Stimulated activated CD4-positive, alpha-beta T cell treated with anti-CD3 and anti-CD28 coated beads, Interleukin-15, amount 100 ng/mL, for 48 hours (primary cell): Measurements from ENCODE around the gene ATG9B.

Source experiments
- DNase-seq, 2 donors: peaks; one replicate each; pipeline ENCODE4 v3.0.0-alpha.2; 2020; ENCODE audit warnings: low read depth in 2 of 2

ATG9B gene

DNA sequence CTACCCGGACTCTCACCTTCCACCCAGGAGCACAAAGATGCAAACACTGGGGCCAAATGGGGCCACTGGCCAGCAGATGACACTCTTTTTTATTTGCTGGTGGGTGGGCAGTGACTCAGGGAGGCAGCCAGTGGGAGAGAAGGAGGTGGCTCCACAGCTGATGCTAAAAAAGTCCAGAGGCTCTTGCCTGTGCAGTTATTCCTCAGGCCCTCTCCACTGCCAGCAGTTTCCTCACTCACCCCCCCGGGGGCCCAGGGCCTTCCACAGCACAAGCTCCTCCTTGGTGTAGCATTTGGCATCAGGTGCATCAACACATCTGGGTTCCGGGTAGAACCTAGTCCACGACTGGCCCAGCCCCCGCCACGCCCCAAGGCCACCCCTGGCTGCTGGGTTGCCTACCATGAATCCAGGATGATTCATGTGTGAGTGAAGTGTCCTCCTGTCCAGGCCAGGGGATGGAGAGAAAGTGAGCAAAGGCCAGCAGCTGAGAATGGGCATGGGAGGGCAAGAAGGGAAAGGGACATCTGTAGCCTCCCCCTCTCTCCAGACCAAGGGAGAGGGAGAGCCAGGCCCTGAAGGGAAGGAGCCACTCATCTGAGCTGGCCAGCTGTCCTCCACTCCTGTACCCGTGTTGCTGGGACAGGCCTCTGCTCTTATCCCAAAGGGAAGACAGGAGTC, 44.4 kb downstream of the ATG9B start:
- DNase-seq, result no peak

DNA sequence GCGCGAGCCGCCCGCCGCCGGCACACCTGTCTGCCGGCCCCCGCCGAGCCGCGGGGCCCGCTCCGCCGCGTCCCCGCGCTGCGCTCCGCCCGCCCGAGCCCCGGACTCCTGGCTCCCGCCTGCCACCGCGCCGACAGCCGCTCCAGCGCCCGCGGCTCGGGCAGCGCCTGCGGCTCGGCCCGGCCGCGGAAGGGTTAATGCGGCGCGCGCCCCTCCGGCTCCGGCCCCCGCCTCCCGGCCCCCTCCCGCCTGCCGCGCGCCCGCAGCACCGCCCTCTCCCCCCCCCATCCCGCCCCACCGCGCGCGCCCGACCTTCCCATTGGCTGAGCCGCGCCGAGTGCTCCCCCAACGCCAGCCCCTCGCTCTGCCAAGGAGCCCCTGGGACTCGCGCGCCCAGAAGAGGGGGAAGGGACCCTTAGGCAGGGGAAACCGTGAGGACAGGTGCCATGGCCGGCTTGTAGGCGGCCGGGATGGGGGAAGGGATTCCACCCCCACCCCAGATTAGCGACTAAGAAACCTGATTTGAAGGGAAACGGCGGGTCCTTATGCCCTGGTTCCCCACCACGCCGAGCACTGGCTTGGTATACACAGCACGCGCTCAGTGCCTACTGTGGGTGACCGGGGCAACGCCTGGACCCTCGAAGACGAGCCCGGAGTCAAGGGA, 46.0 kb downstream of the ATG9B start, which contains the start of gene KCNH2:
Gene KCNH2 (minus strand): TSS at position 196 of the 664 bp plus-strand sequence. CDS start 408 bp downstream, outside the sequence.
- no peak for DNase-seq

DNA sequence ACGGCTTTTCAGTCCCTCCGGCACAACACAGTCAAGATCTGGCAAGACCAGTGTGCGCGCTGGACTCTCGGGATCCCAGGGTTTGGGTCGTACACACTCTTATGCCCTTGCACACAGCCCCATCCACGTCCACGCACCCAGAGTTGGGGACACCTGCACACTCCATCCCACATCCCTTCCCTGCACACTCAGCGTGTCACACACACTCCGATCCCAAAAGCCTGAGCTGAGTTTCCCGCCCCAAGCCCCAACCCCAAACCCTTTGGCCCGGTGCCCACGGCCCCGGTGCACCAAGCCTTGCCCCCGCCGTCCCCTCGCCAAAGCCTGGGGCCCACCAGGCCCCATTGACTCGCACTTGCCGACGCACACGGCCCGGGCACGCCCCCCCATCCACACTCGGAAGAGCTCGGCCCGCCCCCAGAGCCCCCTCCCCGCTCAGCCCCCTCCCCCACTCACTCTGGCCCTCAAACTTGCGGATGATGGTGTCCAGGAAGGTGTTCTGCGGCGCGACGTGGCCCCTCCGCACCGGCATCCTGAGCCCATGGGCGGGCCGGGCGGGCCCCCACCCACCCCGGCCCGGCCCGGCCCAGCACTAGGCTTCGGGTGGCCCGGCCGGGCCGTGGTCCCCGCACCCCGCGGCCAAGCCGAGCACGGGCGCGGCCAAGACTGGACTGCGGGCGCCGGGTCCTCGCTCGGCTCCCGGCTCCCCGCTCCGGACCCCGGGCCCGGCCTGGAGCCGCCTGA, 46.7 kb downstream of the ATG9B start:
- no peak for DNase-seq

DNA sequence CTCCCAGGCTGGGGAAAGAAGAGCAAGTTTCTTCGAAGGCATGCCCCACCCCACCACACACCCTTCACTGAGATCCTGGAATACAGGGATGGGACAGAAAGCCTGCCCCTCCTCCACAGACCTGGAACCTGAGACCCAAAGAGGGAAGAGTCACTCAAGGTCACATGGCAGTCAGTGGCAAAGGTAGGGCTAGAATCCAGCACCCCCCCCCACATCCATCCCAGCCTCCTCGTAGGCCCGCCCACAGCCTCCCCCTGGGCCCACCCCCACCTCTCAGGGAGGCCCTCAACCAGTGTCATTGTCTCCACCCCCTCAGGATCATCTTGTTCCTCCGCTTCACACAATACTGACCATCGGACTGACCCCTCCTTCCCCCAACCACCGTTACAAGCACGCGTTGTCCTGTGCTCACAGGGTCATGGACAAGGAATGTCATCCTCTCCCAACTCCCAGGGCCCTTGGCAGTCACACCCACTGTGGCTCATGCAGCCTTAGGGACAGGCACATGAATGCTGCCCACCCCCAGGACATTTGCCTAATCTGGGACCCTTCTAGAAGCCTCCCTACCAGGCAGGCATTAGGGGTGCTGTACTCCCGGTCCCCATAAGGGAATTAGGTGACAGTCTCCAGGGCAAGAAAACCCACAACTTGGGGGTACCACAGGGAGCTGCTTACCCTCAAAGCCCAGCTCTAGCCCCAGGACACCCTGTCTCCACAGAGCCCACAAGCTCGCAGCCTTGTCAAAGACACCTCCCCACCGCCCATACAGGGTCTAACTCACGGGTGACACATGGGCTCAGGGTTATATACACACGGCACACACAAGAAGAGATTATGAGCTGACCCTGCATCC, 47.5 kb downstream of the ATG9B start:
- no peak for DNase-seq

DNA sequence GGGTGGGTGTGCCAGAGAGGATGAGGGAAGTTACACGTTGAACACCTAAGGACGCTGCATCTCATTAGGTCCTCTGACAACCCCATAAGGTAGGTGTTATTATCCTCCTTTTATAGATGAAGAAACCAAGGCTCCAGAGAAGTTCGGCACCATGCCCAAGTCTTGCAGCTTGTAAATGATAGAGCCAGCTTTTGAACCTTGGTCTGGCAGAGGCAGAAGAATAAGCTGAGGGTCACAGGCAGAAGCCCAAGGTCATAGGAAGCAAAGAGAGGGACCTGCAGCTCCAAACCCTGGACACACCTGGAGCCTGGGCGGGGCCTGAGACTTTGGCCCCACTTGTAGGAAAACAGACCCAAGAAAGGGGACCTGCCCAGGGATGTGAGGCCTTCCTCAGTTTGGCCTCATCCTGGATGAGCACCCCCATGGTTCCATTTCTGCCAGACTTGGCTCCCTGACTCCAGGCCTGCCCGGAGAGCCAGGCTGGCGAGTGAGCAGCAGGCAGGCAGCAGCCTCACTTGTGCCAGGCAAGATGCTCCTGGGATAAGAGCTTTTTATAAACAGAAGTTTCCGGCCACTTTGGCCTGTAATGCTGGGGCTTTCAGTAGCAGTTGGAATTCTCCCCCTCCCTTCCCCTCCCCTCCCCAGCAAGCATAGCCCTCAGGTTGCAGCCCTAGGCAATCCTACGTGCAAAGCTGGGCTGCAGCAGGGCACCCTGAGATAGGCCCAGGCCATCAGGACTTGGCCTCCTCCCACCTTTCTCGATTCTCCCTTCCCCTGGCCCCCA, 48.6 kb downstream of the ATG9B start:
- DNase-seq, result no peak

DNA sequence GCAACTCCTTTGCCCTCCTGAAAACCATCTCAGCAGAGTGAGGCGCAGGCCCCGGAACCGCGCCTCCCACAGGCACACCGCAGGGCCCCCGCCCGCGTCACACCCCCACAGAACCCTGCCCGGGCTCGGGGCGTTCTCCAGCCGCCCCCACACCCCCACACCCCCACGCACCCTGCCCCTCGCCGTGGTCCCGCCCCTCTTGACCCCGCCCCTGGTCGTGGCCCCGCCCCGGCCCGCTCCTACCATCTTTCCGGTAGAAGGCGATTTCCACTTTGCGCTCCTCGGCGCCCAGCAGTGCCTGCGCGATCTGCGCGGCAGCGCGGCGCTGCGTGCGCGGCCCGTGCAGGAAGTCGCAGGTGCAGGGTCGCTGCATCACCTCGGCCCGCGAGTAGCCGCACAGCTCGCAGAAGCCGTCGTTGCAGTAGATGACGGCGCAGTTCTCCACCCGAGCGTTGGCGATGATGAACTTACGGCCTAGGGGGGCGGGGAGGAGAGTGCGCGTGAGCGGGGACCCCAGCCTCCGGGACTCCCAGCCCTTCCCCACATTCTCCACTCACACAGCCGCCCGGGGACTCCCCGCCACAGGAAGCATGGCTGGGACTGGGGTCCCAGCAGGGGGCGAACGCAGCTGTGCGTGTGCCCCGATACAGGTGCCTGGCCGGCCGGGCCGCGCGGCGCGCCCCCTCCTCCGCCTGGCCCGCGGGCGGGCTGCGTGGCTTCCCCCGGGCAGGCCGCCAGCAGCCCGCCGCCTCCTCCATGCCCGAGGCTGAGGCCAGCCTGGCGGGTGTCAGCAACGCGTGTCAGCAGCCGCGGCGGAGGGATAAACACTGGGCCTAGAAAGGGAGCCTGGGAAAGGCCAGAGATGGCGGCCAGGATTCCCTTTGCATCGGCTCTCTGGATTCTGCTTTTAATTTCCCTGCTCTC, 49.6 kb downstream of the ATG9B start:
- peak; percentile 39 to 71 for DNase-seq

DNA sequence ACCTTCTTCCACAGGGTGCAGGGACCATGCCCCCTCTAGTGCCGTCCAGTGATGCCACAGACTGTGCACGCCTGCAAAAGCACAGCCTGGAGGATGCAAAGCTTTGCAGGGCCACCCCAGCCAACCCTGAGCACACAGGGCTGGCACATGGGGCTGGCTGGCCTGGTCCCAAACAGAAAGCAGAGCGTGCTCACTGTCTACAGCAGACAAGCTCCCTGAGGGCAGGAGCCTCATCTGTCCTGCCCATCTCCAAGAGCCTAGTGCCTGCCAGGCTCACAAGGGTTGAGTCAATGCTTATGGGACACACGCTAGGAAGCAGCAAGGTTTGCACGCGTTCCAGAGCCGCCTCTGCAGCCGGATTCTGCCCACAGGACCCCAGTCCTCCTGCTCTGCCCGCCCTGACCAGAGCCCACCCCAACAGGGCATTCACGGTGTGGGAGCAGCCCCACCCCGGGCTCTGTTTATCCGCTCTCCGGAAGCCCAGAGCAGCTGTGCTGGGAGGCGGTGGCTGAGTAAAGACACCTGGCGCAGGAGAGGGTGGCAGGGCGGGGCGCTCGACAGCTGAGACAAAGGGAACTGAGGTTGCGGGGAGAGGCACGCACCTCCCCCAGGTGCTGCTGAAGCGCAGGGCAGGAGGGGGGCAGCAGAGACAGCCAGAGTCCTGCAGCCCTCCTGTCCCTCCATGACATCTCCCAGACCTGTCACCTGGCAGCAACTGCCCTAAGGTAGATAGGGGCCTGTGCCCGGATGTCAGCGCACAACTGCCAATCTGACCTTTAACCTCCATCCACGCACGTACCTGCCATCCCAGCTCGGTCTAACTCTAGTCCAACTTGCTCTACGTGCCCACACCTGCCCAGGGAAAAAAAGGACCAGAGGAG, 50.5 kb downstream of the ATG9B start:
- no peak for DNase-seq

DNA sequence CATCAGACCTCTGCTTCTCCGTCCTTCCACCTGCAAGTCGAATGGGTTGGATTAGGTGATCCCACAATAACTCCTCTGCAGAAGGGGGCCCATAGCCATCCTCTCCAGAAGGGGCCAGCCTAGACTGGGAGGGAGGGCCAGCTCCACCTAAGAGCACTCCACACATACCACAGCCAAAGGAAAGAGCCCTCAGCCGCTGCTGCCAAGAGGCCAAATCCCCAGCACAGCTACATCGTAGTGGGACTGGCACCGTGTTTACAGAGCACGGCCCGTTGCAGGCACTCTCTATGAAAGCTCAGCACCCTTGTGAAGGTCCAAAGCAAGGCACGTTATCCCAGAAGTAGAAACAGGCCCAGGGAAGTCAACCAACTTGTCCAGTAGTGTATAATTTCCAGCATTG, 51.6 kb downstream of the ATG9B start:
- DNase-seq, result no peak

DNA sequence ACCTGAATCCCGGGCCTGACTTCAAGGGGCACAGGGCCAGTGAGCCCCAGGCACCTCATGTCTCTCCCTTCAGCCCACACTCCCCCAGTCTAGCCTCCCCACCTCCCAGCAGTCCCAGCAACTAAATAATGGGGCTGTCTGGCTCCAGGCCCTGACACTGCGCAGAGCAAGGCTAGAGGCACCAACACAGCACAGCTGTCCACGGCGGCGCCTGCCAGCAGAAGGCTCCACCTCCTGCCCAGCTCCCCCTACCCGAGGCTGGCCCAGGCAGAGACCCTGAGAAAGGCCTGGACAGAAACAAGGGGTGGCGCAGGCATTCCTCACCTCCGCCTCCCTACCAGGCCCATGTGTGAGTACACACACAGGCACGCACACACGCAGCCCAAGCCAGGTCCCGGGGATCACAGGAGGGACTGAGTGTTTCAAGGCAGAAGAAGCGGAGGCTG, 52.2 kb downstream of the ATG9B start:
- no peak for DNase-seq

DNA sequence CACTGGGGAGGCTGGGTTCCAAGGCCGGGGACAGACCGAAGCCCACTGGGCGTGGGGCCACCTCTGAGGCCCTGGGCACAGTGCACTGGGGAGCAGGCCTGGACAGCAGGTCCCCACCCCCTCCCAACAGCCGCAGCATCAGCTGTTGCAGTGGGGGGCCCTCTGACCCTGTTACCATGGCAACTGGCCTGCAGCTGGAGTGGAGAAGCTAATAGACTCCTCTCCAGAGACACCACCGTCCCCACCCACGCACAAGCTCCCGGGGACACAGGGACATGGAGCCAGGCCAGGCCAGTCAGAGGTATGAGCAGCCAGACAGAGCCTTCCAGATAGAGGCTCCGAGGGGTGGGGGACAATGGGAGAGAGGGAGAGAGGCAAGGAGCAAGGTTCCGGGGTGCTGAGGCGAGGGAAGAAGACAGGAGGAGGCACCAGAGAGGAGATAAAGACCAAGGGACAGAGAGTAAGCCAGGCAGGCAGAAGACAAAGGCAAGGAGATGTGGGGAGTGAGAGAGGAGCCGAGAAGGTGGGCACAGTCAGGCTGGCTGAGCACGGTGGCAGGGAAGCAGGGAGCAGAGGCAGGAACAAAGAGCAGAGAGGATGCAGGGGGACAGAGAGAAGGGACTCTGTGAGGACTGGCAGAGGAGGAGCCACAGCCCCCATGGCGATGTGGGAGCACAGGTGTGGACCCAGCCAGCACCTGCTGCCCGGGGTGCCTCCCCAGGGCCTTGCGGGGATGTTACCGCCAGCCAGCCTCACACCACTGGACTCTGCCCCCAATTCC, 52.9 kb downstream of the ATG9B start:
- no peak for DNase-seq

DNA sequence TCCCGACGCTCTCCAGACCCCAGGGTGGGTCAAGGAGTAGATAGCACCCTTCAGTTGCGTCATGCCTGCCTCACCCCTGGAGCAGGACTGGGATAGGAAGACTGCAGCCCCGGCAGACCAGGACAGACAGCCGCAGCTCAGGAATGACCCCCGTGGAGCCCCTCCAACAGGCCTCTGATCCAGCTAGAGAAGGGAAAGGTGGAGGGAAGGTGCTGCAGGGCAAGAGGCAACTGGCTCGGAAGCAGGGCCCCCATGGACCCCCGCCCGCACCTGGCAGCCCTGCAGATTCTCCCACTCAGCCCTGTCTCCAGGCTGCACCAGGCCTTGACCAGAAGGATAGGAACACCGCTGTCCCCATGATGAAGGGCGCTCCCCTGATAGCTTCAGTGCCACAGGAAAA, 53.9 kb downstream of the ATG9B start:
- DNase-seq, result no peak

DNA sequence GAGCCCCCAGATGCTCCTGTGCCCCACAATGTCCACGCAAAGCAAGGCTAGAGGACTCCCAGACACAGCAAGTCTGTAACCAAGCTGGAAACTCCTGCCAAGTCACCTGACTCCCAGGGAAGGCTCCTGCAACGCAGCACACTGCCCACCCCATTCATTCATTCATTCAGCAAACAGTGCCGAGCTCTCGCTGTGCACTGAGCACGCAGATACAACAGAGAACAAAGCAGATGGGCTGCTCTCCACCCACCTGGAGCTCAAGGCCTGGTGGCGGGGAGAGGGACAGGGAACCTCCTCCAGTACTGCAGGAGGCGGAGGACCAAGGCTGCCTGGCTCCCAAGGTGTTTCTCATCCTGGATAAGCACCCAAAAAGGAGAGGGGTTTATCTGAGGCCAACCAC, 54.8 kb downstream of the ATG9B start:
- DNase-seq, result no peak

DNA sequence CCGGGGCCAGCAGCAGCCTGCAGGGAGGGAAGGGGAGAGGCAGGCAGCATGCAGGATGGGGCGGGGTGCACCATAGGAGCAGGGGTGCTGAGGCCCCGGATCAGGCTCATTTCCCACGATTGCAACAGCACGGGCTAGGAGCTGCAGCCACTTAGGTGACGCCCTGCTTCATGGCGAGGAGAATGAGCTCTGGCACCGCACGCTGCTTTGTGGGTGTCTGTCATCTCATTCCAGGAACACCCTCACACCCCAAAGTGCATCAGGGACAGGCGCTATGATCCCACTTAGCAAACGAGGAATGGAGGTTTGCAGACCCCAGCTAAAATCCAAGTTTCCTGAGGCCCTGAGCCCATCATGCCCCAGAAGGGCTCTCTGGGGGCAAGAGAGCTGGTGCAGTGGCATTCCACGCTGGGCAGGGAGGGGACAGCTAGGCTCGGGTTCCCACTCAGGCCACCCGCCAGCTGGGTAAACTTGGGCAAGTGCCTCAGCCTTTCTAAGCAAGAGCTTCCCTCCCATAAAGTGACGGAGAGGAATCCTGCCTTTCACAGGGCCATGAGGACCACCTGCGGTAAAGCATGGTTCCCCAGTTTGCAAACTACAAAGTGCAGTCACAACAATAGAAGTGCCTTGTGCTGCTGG, 55.4 kb downstream of the ATG9B start:
- no peak for DNase-seq

DNA sequence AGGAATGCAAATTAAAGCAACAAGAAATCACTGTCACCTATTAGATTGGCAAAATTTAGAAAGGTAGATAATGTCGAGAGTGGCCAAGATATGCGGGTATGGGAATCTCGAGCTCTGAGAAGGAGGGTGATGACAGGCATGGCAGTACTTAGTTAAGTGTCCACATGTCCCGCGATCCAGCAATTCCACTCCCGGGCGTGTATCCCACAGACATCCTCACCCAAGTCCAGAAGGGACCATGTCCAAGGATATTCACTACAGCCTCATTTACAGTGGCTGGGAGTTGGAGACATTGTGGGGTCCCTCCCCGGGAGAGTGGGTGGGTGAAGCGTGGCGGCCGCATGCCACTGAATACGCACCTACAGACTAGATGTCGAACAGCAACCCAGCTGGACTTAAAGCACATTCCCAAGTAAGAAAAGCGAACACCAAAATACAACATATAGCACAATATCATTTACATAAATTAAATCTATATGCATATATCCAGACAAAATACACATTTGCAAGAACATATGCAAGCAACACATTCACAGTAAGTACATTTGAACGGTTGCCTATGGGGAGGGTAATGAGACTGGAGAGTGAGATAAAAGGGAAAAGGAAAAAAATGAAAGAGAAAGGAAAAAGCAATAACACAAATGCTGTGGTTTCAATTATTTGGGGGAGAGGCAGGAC, 56.1 kb downstream of the ATG9B start:
- no peak for DNase-seq

DNA sequence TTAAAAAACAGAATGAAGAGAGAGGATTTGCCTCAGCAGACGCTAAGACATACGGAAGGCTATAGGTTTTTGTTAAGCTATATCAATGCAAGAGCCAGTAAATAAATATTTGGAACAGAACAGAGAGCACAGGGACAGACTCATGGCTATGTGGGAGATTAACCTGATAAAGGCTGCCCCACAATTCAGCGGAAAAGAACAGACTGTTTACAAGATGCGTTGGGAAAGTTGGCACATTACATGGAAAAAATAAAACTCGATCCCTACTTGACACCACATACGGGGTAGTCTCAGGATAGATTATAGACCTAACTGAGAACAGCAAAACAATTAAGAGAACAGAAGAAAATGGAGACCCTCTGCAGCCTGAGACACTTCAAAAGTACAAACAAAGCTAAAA, 56.9 kb downstream of the ATG9B start:
- no peak for DNase-seq

DNA sequence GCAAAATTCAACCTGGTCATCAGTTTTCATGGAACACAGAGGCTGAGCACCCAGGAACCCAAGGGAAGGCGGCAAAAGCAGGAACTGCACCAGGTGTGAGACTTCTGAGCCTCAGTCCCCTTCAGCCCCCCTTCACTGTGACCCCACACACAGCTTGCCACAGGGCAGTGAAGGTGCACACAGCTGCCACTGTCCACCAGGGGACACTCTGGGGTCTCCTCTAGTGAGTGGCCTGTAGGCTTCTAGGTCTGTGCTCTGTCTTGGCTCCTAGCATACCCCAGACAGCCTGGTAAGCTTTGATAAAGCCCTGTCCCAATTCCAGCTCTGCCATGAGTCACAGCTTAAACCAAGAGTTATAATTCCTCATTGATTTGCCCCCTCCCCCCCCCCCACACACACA, 58.3 kb downstream of the ATG9B start:
- DNase-seq, result no peak

DNA sequence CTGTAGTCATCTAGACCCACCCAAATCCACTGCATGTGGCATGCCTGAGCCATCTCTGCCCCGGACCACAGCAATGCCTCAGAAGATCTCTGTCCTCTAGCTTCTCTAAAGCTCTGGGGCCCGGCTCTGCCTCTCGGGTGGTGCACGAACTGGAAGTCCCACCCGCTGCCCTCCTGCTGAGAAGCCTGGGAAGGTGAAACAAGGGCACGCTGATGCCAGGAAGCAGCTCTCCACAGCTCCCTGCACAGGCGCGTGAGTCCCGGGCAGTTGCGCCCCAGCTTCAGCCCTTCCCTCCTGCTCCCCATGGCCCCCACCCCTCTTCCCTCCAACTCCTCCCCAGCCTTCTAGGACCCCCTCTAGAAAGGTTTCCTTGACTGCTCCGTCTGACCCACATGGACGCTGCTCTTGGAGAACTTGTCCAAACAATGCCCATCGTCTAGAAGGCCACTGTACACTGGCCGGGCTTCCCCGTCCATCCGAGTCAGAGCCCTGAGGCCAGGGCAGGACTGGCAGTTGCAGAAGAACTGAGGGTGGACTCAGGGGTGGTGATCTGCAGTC, 58.9 kb downstream of the ATG9B start:
- no peak for DNase-seq
